ENCODE measurements around the gene MBD4. TPM values are rescaled to one million over a fixed set of nuclear protein-coding genes. Genes with fewer than 3 reads are reported as not detected.
"Not testable (repeated sequence)": the region's sequence is repeated elsewhere in the genome, so short reads cannot be mapped to it uniquely, and the experiment has no call there.

MBD4 gene
- polyA plus RNA-seq, 4 donors = 17.0 to 32.7 (median 22.5) TPM

- Histone ChIP-seq H3K4me3 (ENCODE audit: low read depth in 1 of 3, low read length in 3 of 3) (no peak overlapping the region), H3K9me3 (ENCODE audit: control insufficient read depth in 2 of 2, insufficient read depth in 1 of 2, low read depth in 1 of 2, low read length in 1 of 2) (no peaks in the 10 kb centered on the region), H3K27ac (ENCODE audit: low read depth in 1 of 3, low read length in 2 of 3) (no peak overlapping the region), H3K36me3 (ENCODE audit: control insufficient read depth in 3 of 3, insufficient read depth in 2 of 3, low read depth in 1 of 3, low read length in 3 of 3) (no peaks in the 10 kb centered on the region), H3K4me1 (ENCODE audit: control insufficient read depth in 3 of 3, insufficient read depth in 2 of 3, low read depth in 1 of 3, low read length in 2 of 3) (peaks cover 4 to 25% (median 4%) of the 10 kb centered on the region in 3 donors), H3K27me3 (ENCODE audit: control insufficient read depth in 3 of 3, insufficient read depth in 3 of 3, low read length in 3 of 3) (no peaks in the 10 kb centered on the region)
- FAIRE-seq = no peak
- 58 to 76% (median 63%) methylated on average over 4 of the region's 4 CpGs for WGBS, 3 donors
- no peak for DNase-seq
Measured at GRCh38 chr3:129416415-129416814, 23.3 kb downstream of the MBD4 start.

GRCh38 chr3:129415830-129416229 lies 23.9 kb downstream of the MBD4 start:
- Histone ChIP-seq H3K4me3 (ENCODE audit: low read depth in 1 of 3, low read length in 3 of 3) (no peak overlapping the region), H3K27ac (ENCODE audit: low read depth in 1 of 3, low read length in 2 of 3) (no peak overlapping the region), H3K4me1 (ENCODE audit: control insufficient read depth in 3 of 3, insufficient read depth in 2 of 3, low read depth in 1 of 3, low read length in 2 of 3) (peaks cover 4 to 25% (median 4%) of the 10 kb centered on the region in 3 donors), H3K9me3 (ENCODE audit: control insufficient read depth in 2 of 2, insufficient read depth in 1 of 2, low read depth in 1 of 2, low read length in 1 of 2) (no peaks in the 10 kb centered on the region), H3K36me3 (ENCODE audit: control insufficient read depth in 3 of 3, insufficient read depth in 2 of 3, low read depth in 1 of 3, low read length in 3 of 3) (no peaks in the 10 kb centered on the region), H3K27me3 (ENCODE audit: control insufficient read depth in 3 of 3, insufficient read depth in 3 of 3, low read length in 3 of 3) (no peaks in the 10 kb centered on the region)
- no peak for FAIRE-seq
- DNase-seq = no peak
- WGBS, 3 donors = 79 to 85% (median 81%) methylated on average over 6 of the region's 6 CpGs

- DNase-seq = peak in 1 of 2 donors; percentile 46
- H3K36me3 ChIP-seq (ENCODE audit: control insufficient read depth in 3 of 3, insufficient read depth in 2 of 3, low read depth in 1 of 3, low read length in 3 of 3) = no peaks in the 10 kb centered on the region
- no peaks in the 10 kb centered on the region for H3K9me3 ChIP-seq (ENCODE audit: control insufficient read depth in 2 of 2, insufficient read depth in 1 of 2, low read depth in 1 of 2, low read length in 1 of 2)
- no peaks in the 10 kb centered on the region for H3K27me3 ChIP-seq (ENCODE audit: control insufficient read depth in 3 of 3, insufficient read depth in 3 of 3, low read length in 3 of 3)
- H3K4me1 ChIP-seq (ENCODE audit: control insufficient read depth in 3 of 3, insufficient read depth in 2 of 3, low read depth in 1 of 3, low read length in 2 of 3) = peaks cover 4 to 25% (median 4%) of the 10 kb centered on the region in 3 donors
- H3K27ac ChIP-seq (ENCODE audit: low read depth in 1 of 3, low read length in 2 of 3) = no peak overlapping the region
- no peak overlapping the region for H3K4me3 ChIP-seq (ENCODE audit: low read depth in 1 of 3, low read length in 3 of 3)
- no peak for FAIRE-seq
- WGBS, 3 donors = 63 to 79% (median 67%) methylated on average over 3 of the region's 3 CpGs
Measured at GRCh38 chr3:129415378-129415777, 24.4 kb downstream of the MBD4 start.

- Histone ChIP-seq H3K4me1 (ENCODE audit: control insufficient read depth in 3 of 3, insufficient read depth in 2 of 3, low read depth in 1 of 3, low read length in 2 of 3) (peaks cover 4 to 25% (median 4%) of the 10 kb centered on the region in 3 donors), H3K27ac (ENCODE audit: low read depth in 1 of 3, low read length in 2 of 3) (peak overlapping the region; percentile 30 to 78 (median 75)), H3K9me3 (ENCODE audit: control insufficient read depth in 2 of 2, insufficient read depth in 1 of 2, low read depth in 1 of 2, low read length in 1 of 2) (no peaks in the 10 kb centered on the region), H3K36me3 (ENCODE audit: control insufficient read depth in 3 of 3, insufficient read depth in 2 of 3, low read depth in 1 of 3, low read length in 3 of 3) (no peaks in the 10 kb centered on the region), H3K4me3 (ENCODE audit: low read depth in 1 of 3, low read length in 3 of 3) (no peak overlapping the region), H3K27me3 (ENCODE audit: control insufficient read depth in 3 of 3, insufficient read depth in 3 of 3, low read length in 3 of 3) (no peaks in the 10 kb centered on the region)
- FAIRE-seq (no peak), DNase-seq (peak; percentile 87 to 95)
- WGBS, 3 donors = 13 to 39% (median 31%) methylated on average over 4 of the region's 4 CpGs
Measured at GRCh38 chr3:129413687-129414506, 25.9 kb downstream of the MBD4 start.

- 40 to 46% (median 42%) methylated on average over 3 of the region's 3 CpGs for WGBS, 3 donors
- FAIRE-seq = not testable (repeated sequence)
Measured at GRCh38 chr3:129413238-129413637, 26.5 kb downstream of the MBD4 start.

GRCh38 chr3:129412542-129413198 lies 27.1 kb downstream of the MBD4 start:
- 71 to 72% (median 71%) methylated on average over 6 of the region's 6 CpGs for WGBS, 3 donors
- FAIRE-seq = no peak
- no peak overlapping the region for H3K4me3 ChIP-seq (ENCODE audit: low read depth in 1 of 3, low read length in 3 of 3)
- H3K36me3 ChIP-seq (ENCODE audit: control insufficient read depth in 3 of 3, insufficient read depth in 2 of 3, low read depth in 1 of 3, low read length in 3 of 3) = no peaks in the 10 kb centered on the region
- DNase-seq = peak in 1 of 2 donors; percentile 28
- H3K27me3 ChIP-seq (ENCODE audit: control insufficient read depth in 3 of 3, insufficient read depth in 3 of 3, low read length in 3 of 3) = no peaks in the 10 kb centered on the region
- no peaks in the 10 kb centered on the region for H3K9me3 ChIP-seq (ENCODE audit: control insufficient read depth in 2 of 2, insufficient read depth in 1 of 2, low read depth in 1 of 2, low read length in 1 of 2)
- peak overlapping the region; percentile 38 to 75 (median 52) for H3K27ac ChIP-seq (ENCODE audit: low read depth in 1 of 3, low read length in 2 of 3)
- H3K4me1 ChIP-seq (ENCODE audit: control insufficient read depth in 3 of 3, insufficient read depth in 2 of 3, low read depth in 1 of 3, low read length in 2 of 3) = peaks cover 4 to 25% (median 4%) of the 10 kb centered on the region in 3 donors

More at GRCh38 chr3:129413238-129413637, 26.5 kb downstream of the MBD4 start:
- H3K27me3 ChIP-seq (ENCODE audit: control insufficient read depth in 3 of 3, insufficient read depth in 3 of 3, low read length in 3 of 3); H3K4me3 ChIP-seq (ENCODE audit: low read depth in 1 of 3, low read length in 3 of 3); H3K9me3 ChIP-seq (ENCODE audit: control insufficient read depth in 2 of 2, insufficient read depth in 1 of 2, low read depth in 1 of 2, low read length in 1 of 2); H3K36me3 ChIP-seq (ENCODE audit: control insufficient read depth in 3 of 3, insufficient read depth in 2 of 3, low read depth in 1 of 3, low read length in 3 of 3): not testable (repeated sequence)
- Histone ChIP-seq H3K4me1 (ENCODE audit: control insufficient read depth in 3 of 3, insufficient read depth in 2 of 3, low read depth in 1 of 3, low read length in 2 of 3) (peaks cover 4 to 25% (median 4%) of the 10 kb centered on the region in 3 donors), H3K27ac (ENCODE audit: low read depth in 1 of 3, low read length in 2 of 3) (peak overlapping the region; percentile 30 to 75 (median 68))
- peak in 1 of 2 donors; percentile 11 for DNase-seq

- FAIRE-seq (no peak), DNase-seq (no peak)
- Histone ChIP-seq H3K9me3 (ENCODE audit: control insufficient read depth in 2 of 2, insufficient read depth in 1 of 2, low read depth in 1 of 2, low read length in 1 of 2) (no peaks in the 10 kb centered on the region), H3K4me1 (ENCODE audit: control insufficient read depth in 3 of 3, insufficient read depth in 2 of 3, low read depth in 1 of 3, low read length in 2 of 3) (peaks cover 4 to 25% (median 4%) of the 10 kb centered on the region in 3 donors), H3K27me3 (ENCODE audit: control insufficient read depth in 3 of 3, insufficient read depth in 3 of 3, low read length in 3 of 3) (no peaks in the 10 kb centered on the region), H3K36me3 (ENCODE audit: control insufficient read depth in 3 of 3, insufficient read depth in 2 of 3, low read depth in 1 of 3, low read length in 3 of 3) (no peaks in the 10 kb centered on the region), H3K4me3 (ENCODE audit: low read depth in 1 of 3, low read length in 3 of 3) (no peak overlapping the region), H3K27ac (ENCODE audit: low read depth in 1 of 3, low read length in 2 of 3) (no peak overlapping the region)
- WGBS, 3 donors = 92 to 95% (median 93%) methylated on average over 17 of the region's 17 CpGs
Measured at GRCh38 chr3:129410971-129411370, 28.8 kb downstream of the MBD4 start.

GRCh38 chr3:129409541-129409940 lies 30.2 kb downstream of the MBD4 start:
- H3K4me3 ChIP-seq (ENCODE audit: low read depth in 1 of 3, low read length in 3 of 3) = no peak overlapping the region
- no peak for FAIRE-seq
- no peak overlapping the region for H3K27ac ChIP-seq (ENCODE audit: low read depth in 1 of 3, low read length in 2 of 3)
- DNase-seq = no peak
- WGBS, 3 donors = 74 to 85% (median 75%) methylated on average over 2 of the region's 2 CpGs
- no peaks in the 10 kb centered on the region for H3K9me3 ChIP-seq (ENCODE audit: control insufficient read depth in 2 of 2, insufficient read depth in 1 of 2, low read depth in 1 of 2, low read length in 1 of 2)
- peaks cover 4 to 22% (median 4%) of the 10 kb centered on the region in 3 donors for H3K4me1 ChIP-seq (ENCODE audit: control insufficient read depth in 3 of 3, insufficient read depth in 2 of 3, low read depth in 1 of 3, low read length in 2 of 3)
- no peaks in the 10 kb centered on the region for H3K27me3 ChIP-seq (ENCODE audit: control insufficient read depth in 3 of 3, insufficient read depth in 3 of 3, low read length in 3 of 3)
- H3K36me3 ChIP-seq (ENCODE audit: control insufficient read depth in 3 of 3, insufficient read depth in 2 of 3, low read depth in 1 of 3, low read length in 3 of 3) = no peaks in the 10 kb centered on the region
